Fibroblast of lung (primary cell): Measurements from ENCODE around the gene ACSF2. TPM values are rescaled to one million over a fixed set of nuclear protein-coding genes. Genes with fewer than 3 reads are reported as not detected.
A peak's percentile ranks its signal among the peaks of the same experiment; 100 is the strongest.

Experiments used
- DNase-seq, 2 donors: peaks; one replicate each; pipeline versions ENCODE4 v3.0.0 to v3.0.0-alpha.2; 2010; ENCODE audit warnings: low read depth in 2 of 2
- H2AFZ ChIP-seq: 2 replicates; pipeline ENCODE4 v1.5.1; 2012; ENCODE audit warnings: low read length, control low read depth, inconsistent platforms
- H3K27ac ChIP-seq: 2 replicates; pipeline ENCODE4 v1.5.1; 2011; ENCODE audit warnings: low read length, control low read depth; ENCODE audit not compliant: insufficient read depth
- H3K27me3 ChIP-seq: 2 replicates; pipeline ENCODE4 v1.5.1; 2011; ENCODE audit warnings: mild to moderate bottlenecking, low read length; ENCODE audit not compliant: control insufficient read depth, insufficient read depth
- H3K36me3 ChIP-seq: 2 replicates; pipeline ENCODE4 v1.5.1; 2011; ENCODE audit warnings: low read length; ENCODE audit not compliant: control insufficient read depth, insufficient read depth
- H3K4me1 ChIP-seq: 2 replicates; pipeline ENCODE4 v1.5.1; 2011; ENCODE audit warnings: low read length; ENCODE audit not compliant: control insufficient read depth, insufficient read depth; ENCODE audit errors: extremely low read depth
- H3K4me2 ChIP-seq: 2 replicates; pipeline ENCODE4 v1.5.1; 2011; ENCODE audit warnings: low read length, control low read depth; ENCODE audit not compliant: insufficient read depth; ENCODE audit errors: extremely low read depth
- H3K4me3 ChIP-seq, 4 experiments: fragments of 200-600 bp in 1 of 4; sonication (generic) in 1 of 4; replicated peaks in 1 of 4; 2 replicates each; pipeline ENCODE4 v1.5.1; 2011 to 2016; ENCODE audit warnings: low read length in 4 of 4, low read depth in 3 of 4, mild to moderate bottlenecking in 3 of 4, control low read depth in 2 of 4, inconsistent platforms in 1 of 4, mixed read lengths in 1 of 4; ENCODE audit not compliant: insufficient read depth in 1 of 4; ENCODE audit errors: control extremely low read depth in 1 of 4
- H3K79me2 ChIP-seq: 2 replicates; pipeline ENCODE4 v1.5.1; 2012; ENCODE audit warnings: mild to moderate bottlenecking, low read length, inconsistent platforms; ENCODE audit not compliant: control insufficient read depth, insufficient read depth
- H3K9ac ChIP-seq: 2 replicates; pipeline ENCODE4 v1.5.1; 2011; ENCODE audit warnings: mild to moderate bottlenecking, low read length, control low read depth; ENCODE audit not compliant: insufficient read depth
- H3K9me3 ChIP-seq: 2 replicates; pipeline ENCODE4 v1.5.1; 2012; ENCODE audit warnings: low read depth, low read length; ENCODE audit not compliant: control insufficient read depth, insufficient read depth
- H4K20me1 ChIP-seq: 2 replicates; pipeline ENCODE4 v1.5.1; 2011; ENCODE audit warnings: low read length; ENCODE audit not compliant: control insufficient read depth, insufficient read depth; ENCODE audit errors: extremely low read depth
- EZH2 ChIP-seq: IDR thresholded peaks from 2 replicates; pipeline ENCODE4 v1.5.1; 2012; ENCODE audit warnings: low read length, control low read depth, mild to moderate bottlenecking; ENCODE audit errors: missing control alignments
- polyA plus RNA-seq, 2 donors: library from polyadenylated mRNA; depleted of rRNA in 1 of 2; stranded (reverse) in 1 of 2; unstranded in 1 of 2; fragments of >200 nt; gene quantifications; 2 replicates each; pipeline ENCODE4 v1.2.1, GENCODE V29; 2011 to 2012; ENCODE audit warnings: missing spikeins in 1 of 2
- total RNA-seq: library from RNA; depleted of rRNA; stranded (reverse); fragments of >200 nt; gene quantifications from 2 replicates; pipeline ENCODE4 v1.2.1, GENCODE V29; 2014
- TF ChIP-seq, protein P1 (sequence below), 2 donors: IDR thresholded peaks in 1 of 2; conservative IDR thresholded peaks in 1 of 2; 1 replicate in 1 of 2; 2 replicates in 1 of 2; pipeline ENCODE4 v1.5.1; 2011 to 2012; ENCODE audit warnings: low read length in 2 of 2, control low read depth in 1 of 2, inconsistent platforms in 1 of 2, low read depth in 1 of 2, mild to moderate bottlenecking in 1 of 2

ACSF2 gene
- total and polyA plus RNA-seq, 2 donors (not counting 1 experiment from before 2014, with no cell fraction given) = 16.5 to 23.6 TPM

GRCh38 chr17:50394711-50395110 is 31.3 kb upstream of the ACSF2 start:
- H3K36me3 ChIP-seq = peaks cover 36% of the 10 kb centered on the region
- H3K4me3 ChIP-seq = peak overlapping the region; percentile 41 to 100 (median 98)
- TF ChIP-seq, protein P1, sequence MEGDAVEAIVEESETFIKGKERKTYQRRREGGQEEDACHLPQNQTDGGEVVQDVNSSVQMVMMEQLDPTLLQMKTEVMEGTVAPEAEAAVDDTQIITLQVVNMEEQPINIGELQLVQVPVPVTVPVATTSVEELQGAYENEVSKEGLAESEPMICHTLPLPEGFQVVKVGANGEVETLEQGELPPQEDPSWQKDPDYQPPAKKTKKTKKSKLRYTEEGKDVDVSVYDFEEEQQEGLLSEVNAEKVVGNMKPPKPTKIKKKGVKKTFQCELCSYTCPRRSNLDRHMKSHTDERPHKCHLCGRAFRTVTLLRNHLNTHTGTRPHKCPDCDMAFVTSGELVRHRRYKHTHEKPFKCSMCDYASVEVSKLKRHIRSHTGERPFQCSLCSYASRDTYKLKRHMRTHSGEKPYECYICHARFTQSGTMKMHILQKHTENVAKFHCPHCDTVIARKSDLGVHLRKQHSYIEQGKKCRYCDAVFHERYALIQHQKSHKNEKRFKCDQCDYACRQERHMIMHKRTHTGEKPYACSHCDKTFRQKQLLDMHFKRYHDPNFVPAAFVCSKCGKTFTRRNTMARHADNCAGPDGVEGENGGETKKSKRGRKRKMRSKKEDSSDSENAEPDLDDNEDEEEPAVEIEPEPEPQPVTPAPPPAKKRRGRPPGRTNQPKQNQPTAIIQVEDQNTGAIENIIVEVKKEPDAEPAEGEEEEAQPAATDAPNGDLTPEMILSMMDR (conservative IDR thresholded peaks at IDR 0.05 in 1 of 2, IDR thresholded peaks at IDR 0.05 in 1 of 2; ENCODE audit: low read depth in 1 of 2, low read length in 2 of 2) = no peak
- TF ChIP-seq EZH2 = no peak
- H4K20me1 ChIP-seq = peaks cover 2% of the 10 kb centered on the region
- DNase-seq = no peak
- H3K79me2 ChIP-seq = peaks cover 69% of the 10 kb centered on the region
- H3K9ac ChIP-seq = peak overlapping the region; percentile 2
- no peak overlapping the region for H2AFZ ChIP-seq
- peaks cover 7% of the 10 kb centered on the region for H3K4me1 ChIP-seq
- H3K4me2 ChIP-seq = peak overlapping the region; percentile 97
- H3K9me3 ChIP-seq = no peaks in the 10 kb centered on the region
- H3K27me3 ChIP-seq = no peaks in the 10 kb centered on the region
- peak overlapping the region; percentile 10 for H3K27ac ChIP-seq

DNA sequence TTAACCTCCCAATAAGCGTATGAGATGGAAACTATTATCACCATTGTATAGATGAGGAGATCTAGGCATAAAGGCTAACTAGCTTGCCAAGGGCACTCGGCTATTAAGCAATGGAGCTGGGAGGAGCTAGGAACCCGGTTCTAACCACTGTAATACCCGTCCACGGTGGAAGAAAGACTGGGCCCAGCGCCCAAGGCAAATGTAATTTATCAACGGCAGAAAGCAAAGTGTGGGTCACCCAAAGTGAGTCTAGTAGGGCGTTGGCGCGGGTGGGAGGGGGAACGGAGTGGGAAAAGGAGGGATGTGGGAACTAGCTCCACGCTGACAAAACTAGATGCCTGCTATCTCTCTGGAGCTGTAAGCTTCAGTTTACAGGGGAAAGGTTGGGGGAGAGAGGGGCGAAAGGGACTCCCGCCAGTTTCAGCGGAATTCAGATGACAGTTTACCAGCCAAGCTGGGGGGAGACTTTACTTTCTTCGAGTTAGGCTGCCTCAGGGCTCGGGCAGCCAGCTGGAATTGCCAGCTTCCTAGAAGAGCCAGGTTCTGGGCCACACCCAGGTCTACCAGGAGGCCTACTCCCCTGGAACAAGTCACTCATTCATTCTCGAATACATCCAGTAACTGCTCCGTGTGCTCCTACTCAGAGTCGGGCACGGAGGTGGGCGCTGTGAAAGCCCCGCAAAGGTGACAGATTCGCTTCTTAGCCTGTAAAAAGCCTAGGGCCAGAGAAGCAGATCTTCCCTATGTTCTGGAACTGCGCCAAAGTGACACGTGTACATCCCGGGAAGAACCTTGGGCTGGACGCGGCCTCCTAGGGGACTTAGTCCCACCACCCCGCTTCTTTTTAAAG is 29.5 kb upstream of the ACSF2 start:
- peak overlapping the region; percentile 96 to 100 (median 98) for H3K4me3 ChIP-seq
- H3K27ac ChIP-seq = peak overlapping the region; percentile 98
- peak overlapping the region; percentile 100 for H3K9ac ChIP-seq
- H2AFZ ChIP-seq = no peak overlapping the region
- no peaks in the 10 kb centered on the region for H3K27me3 ChIP-seq
- no peaks in the 10 kb centered on the region for H3K9me3 ChIP-seq
- H3K36me3 ChIP-seq = peaks cover 30% of the 10 kb centered on the region
- H3K4me2 ChIP-seq = peak overlapping the region; percentile 97
- H3K79me2 ChIP-seq = peaks cover 57% of the 10 kb centered on the region
- H3K4me1 ChIP-seq = peaks cover 7% of the 10 kb centered on the region
- H4K20me1 ChIP-seq = peaks cover 2% of the 10 kb centered on the region
- peak; percentile 70 to 81 for DNase-seq
- no peak for TF ChIP-seq EZH2
- TF ChIP-seq, protein P1 (conservative IDR thresholded peaks at IDR 0.05 in 1 of 2, IDR thresholded peaks at IDR 0.05 in 1 of 2; ENCODE audit: low read depth in 1 of 2, low read length in 2 of 2) = no peak

DNA sequence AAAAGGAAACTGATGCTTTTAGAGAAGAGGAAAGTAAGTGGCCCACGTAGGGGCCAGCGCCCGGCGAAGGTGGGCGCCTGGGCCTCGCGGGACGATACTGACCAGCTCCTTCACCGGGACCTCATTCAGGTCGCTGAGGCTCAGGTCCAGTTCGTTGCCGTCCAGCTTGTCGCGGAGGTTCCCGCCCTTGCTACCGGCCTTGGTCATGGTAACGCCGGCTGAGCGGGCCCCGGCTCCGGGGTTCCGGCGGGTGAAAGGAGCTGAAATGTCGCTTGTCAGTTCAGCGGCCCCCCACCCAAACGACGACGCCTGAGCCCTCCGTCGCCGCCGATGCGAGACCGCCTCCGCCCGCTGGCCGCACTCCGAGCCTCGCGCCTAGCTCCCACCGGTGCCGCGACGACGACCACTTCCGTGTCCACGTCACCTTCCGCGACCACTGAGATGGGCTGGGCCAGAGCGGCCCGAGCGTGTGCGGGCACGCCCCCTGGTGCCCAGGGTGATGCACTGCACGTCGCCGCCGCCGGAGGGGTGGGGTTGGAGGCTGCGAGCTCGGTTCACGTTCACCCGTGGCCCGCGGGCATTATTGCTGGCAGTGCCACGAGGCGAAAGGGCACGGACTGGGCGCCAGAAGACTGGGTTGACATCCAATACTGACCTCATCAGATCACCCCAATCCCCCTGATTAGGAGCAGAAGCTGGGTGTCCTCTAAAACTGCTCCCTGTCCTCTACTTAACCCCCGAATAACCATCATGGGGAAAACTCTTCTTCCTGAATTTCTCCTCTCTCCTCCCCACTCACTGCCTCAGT is 28.7 kb upstream of the ACSF2 start, which contains the start of gene LRRC59:
Gene LRRC59, minus strand, starts transcription at position 413 of the 808 bp plus-strand sequence. Its CDS starts 206 bp downstream, at position 207.
- Histone ChIP-seq H3K9ac (peak within 1 kb of the TSS; percentile 100), H3K36me3 (peaks cover 23% of the 10 kb centered on the region), H3K27me3 (no peaks in the 10 kb centered on the region), H3K27ac (peak within 1 kb of the TSS; percentile 98), H3K79me2 (peaks cover 51% of the 10 kb centered on the region), H3K4me2 (peak within 1 kb of the TSS; percentile 97), H2AFZ (peak within 1 kb of the TSS; percentile 75), H3K4me3 (peak within 1 kb of the TSS; percentile 96 to 100 (median 98)), H3K9me3 (no peaks in the 10 kb centered on the region), H4K20me1 (no peaks in the 10 kb centered on the region), H3K4me1 (peaks cover 7% of the 10 kb centered on the region)
- peak; percentile 76 to 83 for DNase-seq
- TF ChIP-seq, protein P1 (conservative IDR thresholded peaks at IDR 0.05 in 1 of 2, IDR thresholded peaks at IDR 0.05 in 1 of 2; ENCODE audit: low read depth in 1 of 2, low read length in 2 of 2) = peak; percentile 69 to 88
- no peak for TF ChIP-seq EZH2
